ENCODE data around the gene PLA2G4B.

Gene PLA2G4B

GRCh38 chr15:41878355-41878699 lies 39.7 kb downstream of the PLA2G4B start:
- DNase-seq (ENCODE audit: extremely low read depth, low read depth), result no peak
- TF ChIP-seq CTCF (IDR thresholded peaks at IDR 0.05; ENCODE audit: low read depth, low read length, missing control alignments), result no peak
- H3K4me3 ChIP-seq (replicated peaks; ENCODE audit: low read depth, low read length), result no peak overlapping the region

- no peak for DNase-seq (ENCODE audit: extremely low read depth, low read depth)
- H3K4me3 ChIP-seq (replicated peaks; ENCODE audit: low read depth, low read length), result no peak overlapping the region
- TF ChIP-seq CTCF (IDR thresholded peaks at IDR 0.05; ENCODE audit: low read depth, low read length, missing control alignments), result no peak
Measured at GRCh38 chr15:41879321-41879845, 40.7 kb downstream of the PLA2G4B start.

- no peak overlapping the region for H3K4me3 ChIP-seq (replicated peaks; ENCODE audit: low read depth, low read length)
- TF ChIP-seq CTCF (IDR thresholded peaks at IDR 0.05; ENCODE audit: low read depth, low read length, missing control alignments), result no peak
- no peak for DNase-seq (ENCODE audit: extremely low read depth, low read depth)
Measured at GRCh38 chr15:41880156-41880877, 41.7 kb downstream of the PLA2G4B start.

GRCh38 chr15:41881086-41881485 lies 42.4 kb downstream of the PLA2G4B start:
- TF ChIP-seq CTCF (IDR thresholded peaks at IDR 0.05; ENCODE audit: low read depth, low read length, missing control alignments), result no peak
- H3K4me3 ChIP-seq (replicated peaks; ENCODE audit: low read depth, low read length), result no peak overlapping the region
- no peak for DNase-seq (ENCODE audit: extremely low read depth, low read depth)

GRCh38 chr15:41881550-41881919 lies 42.9 kb downstream of the PLA2G4B start:
- DNase-seq (ENCODE audit: extremely low read depth, low read depth), result no peak
- no peak for TF ChIP-seq CTCF (IDR thresholded peaks at IDR 0.05; ENCODE audit: low read depth, low read length, missing control alignments)
- H3K4me3 ChIP-seq (replicated peaks; ENCODE audit: low read depth, low read length), result no peak overlapping the region

DNA sequence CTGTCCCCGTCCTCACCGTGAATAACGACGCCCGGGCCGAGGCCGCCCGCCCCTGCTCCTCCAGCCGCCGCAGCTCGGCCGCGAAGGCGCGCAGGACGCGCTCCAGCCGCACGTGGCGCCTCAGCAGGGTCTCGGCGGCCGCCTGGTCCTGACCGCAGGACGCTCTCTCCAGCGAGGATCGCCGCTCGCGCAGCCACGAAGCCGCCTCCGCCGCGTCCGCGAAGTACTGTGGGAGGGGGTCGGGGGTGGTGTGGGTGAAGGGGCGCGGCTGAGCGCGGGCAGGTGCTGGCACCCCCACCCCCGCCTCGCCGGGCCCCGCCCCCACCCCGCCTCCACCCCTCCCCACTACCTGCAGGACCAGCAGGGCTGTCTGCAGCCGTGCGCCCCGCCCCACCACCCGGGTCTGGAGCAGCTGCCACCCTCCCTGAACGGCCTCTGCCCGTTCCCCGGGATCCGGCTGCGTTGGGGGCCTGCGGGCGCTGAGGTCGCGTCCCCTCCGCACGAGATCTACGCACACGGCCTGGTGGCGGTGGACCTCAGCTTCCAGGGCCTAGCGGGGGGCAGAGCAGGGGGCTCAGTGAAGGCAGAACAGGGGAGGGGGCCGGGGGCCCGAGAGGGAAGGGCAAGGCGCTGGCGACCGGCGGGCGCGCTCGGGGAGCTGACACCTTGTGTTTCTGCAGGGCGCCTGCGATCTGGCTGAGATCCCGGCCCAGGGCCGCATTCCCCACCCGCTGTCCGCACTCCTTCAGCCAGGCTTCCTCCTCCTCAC lies 43.5 kb downstream of the PLA2G4B start:
- no peak for TF ChIP-seq CTCF (IDR thresholded peaks at IDR 0.05; ENCODE audit: low read depth, low read length, missing control alignments)
- no peak for DNase-seq (ENCODE audit: extremely low read depth, low read depth)

More for the DNA sequence above, 43.5 kb downstream of the PLA2G4B start:
- H3K4me3 ChIP-seq (replicated peaks; ENCODE audit: low read depth, low read length), result no peak overlapping the region
